Astrocyte (in vitro differentiated cells and primary cell): Measurements from ENCODE around the gene PSG7. TPM values are rescaled to one million over a fixed set of nuclear protein-coding genes. Genes with fewer than 3 reads are reported as not detected.
"Not testable (repeated sequence)": the region's sequence is repeated elsewhere in the genome, so short reads cannot be mapped to it uniquely, and the experiment has no call there.

Experiments used
- DNase-seq: peaks from one replicate; pipeline ENCODE4 v3.0.0-alpha.2; 2010; ENCODE audit warnings: low read depth
- FAIRE-seq: peaks from 2 replicates; lab custom pipeline; 2011; peaks lifted over from hg19 to GRCh38; lab: Jason Lieb, UNC
- H2AFZ ChIP-seq: 2 replicates; pipeline ENCODE4 v1.6.0; 2012; ENCODE audit warnings: low read depth, low read length, inconsistent platforms
- H3K27ac ChIP-seq: 2 replicates; pipeline ENCODE4 v1.5.1; 2011; ENCODE audit warnings: low read depth, low read length, inconsistent platforms
- H3K27me3 ChIP-seq: 2 replicates; pipeline ENCODE4 v1.6.0; 2011; ENCODE audit warnings: low read length, inconsistent platforms; ENCODE audit not compliant: insufficient read depth
- H3K36me3 ChIP-seq: 2 replicates; pipeline ENCODE4 v1.5.1; 2011; ENCODE audit warnings: low read length, inconsistent platforms; ENCODE audit not compliant: insufficient read depth
- H3K4me1 ChIP-seq: 2 replicates; pipeline ENCODE4 v1.5.1; 2011; ENCODE audit warnings: low read length, inconsistent platforms; ENCODE audit not compliant: insufficient read depth
- H3K4me2 ChIP-seq: 2 replicates; pipeline ENCODE4 v1.6.0; 2012; ENCODE audit warnings: low read length, inconsistent platforms
- H3K4me3 ChIP-seq: 2 replicates; pipeline ENCODE4 v1.5.1; 2011; ENCODE audit warnings: low read depth, mild to moderate bottlenecking, low read length, inconsistent platforms; ENCODE audit not compliant: insufficient read depth
- H3K79me2 ChIP-seq: 2 replicates; pipeline ENCODE4 v1.6.0; 2012; ENCODE audit warnings: mild to moderate bottlenecking, low read length, inconsistent platforms; ENCODE audit not compliant: insufficient read depth
- H3K9ac ChIP-seq: 2 replicates; pipeline ENCODE4 v1.6.0; 2012; ENCODE audit warnings: mild to moderate bottlenecking, low read length, inconsistent platforms
- H3K9me3 ChIP-seq: 2 replicates; pipeline ENCODE4 v1.5.1; 2012; ENCODE audit warnings: low read depth, mild to moderate bottlenecking, low read length, inconsistent platforms; ENCODE audit not compliant: insufficient read depth
- H4K20me1 ChIP-seq: 2 replicates; pipeline ENCODE4 v1.6.0; 2012; ENCODE audit warnings: low read length, inconsistent platforms; ENCODE audit not compliant: insufficient read depth
- H3K27ac Mint-ChIP-seq: one replicate; pipeline ENCODE4 v1.8.0; 2021; ENCODE audit warnings: mild to moderate bottlenecking, mixed read lengths; ENCODE audit not compliant: unreplicated experiment
- H3K27me3 Mint-ChIP-seq: one replicate; pipeline ENCODE4 v1.8.0; 2021; ENCODE audit warnings: low read depth, mixed read lengths; ENCODE audit not compliant: unreplicated experiment
- H3K36me3 Mint-ChIP-seq: one replicate; pipeline ENCODE4 v1.8.0; 2021; ENCODE audit warnings: low read depth, mixed read lengths; ENCODE audit not compliant: unreplicated experiment
- H3K4me1 Mint-ChIP-seq: one replicate; pipeline ENCODE4 v1.8.0; 2021; ENCODE audit warnings: low read depth, mixed read lengths; ENCODE audit not compliant: unreplicated experiment
- H3K4me3 Mint-ChIP-seq: one replicate; pipeline ENCODE4 v1.8.0; 2021; ENCODE audit warnings: mild to moderate bottlenecking, moderate library complexity, mixed read lengths; ENCODE audit not compliant: unreplicated experiment
- H3K9me3 Mint-ChIP-seq: one replicate; pipeline ENCODE4 v1.8.0; 2021; ENCODE audit warnings: mild to moderate bottlenecking, mixed read lengths; ENCODE audit not compliant: unreplicated experiment
- total RNA-seq: library from RNA; stranded (reverse); gene quantifications from 2 replicates; pipeline ENCODE4 v1.2.1, GENCODE V29; 2021

PSG7 gene
- total RNA-seq, 1 donor from 2014 or later = not detected

DNA sequence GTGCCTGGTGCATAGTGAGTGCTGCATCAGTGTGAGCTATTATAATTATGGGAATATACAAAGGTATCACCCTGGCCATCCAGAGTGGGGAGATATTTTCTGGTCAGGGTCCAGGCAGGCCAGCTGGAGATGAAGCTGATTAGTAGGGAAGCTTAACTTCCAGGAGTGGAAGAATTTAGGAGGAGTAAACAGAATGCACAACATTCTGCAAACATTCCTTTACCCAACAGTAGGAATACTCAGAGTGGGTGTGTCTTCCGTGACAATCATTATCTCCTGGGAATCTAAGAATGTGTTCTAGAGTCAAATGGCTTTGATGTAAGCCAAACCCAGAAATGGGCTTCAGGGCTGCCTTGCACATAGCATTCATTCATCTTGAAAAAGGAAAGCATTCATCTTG lies 38.4 kb downstream of the PSG7 start:
- not testable (repeated sequence) for H3K27ac Mint-ChIP-seq, H3K9ac ChIP-seq, H3K4me3 ChIP-seq, H3K27ac ChIP-seq, H3K4me2 ChIP-seq, H3K27me3 ChIP-seq, H3K36me3 Mint-ChIP-seq, H3K4me1 Mint-ChIP-seq, H3K9me3 ChIP-seq, H2AFZ ChIP-seq, FAIRE-seq, H3K36me3 ChIP-seq, H4K20me1 ChIP-seq, H3K79me2 ChIP-seq, H3K4me3 Mint-ChIP-seq, H3K27me3 Mint-ChIP-seq, H3K9me3 Mint-ChIP-seq, H3K4me1 ChIP-seq
- DNase-seq = peak; percentile 16

DNA sequence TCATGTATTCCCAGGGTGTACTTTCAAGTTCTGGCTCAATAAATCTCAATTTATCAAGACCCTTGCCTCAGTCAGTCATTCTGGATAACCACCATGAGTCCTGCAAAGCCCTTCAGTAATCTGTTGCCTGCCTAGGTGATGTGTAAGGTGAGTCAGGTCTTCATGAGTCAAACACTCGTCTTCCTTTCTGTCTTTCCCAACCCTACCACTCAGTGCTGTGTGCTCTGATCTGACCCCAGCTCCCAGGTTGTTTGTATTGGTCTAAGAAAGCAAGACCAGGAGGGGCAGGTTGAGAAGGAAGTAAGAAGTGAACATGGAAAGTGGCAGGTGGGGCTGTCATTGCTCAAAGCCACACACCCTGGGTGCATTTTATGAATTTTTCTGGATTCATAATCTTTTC lies 39.3 kb downstream of the PSG7 start:
- not testable (repeated sequence) for H3K27me3 ChIP-seq, H3K36me3 Mint-ChIP-seq, H2AFZ ChIP-seq, H3K9me3 ChIP-seq, DNase-seq, H3K4me3 Mint-ChIP-seq, H3K4me3 ChIP-seq, H3K4me1 Mint-ChIP-seq, H3K27ac Mint-ChIP-seq, H3K9ac ChIP-seq, H3K27ac ChIP-seq, H3K9me3 Mint-ChIP-seq, H4K20me1 ChIP-seq, H3K79me2 ChIP-seq, H3K27me3 Mint-ChIP-seq, H3K36me3 ChIP-seq, FAIRE-seq, H3K4me2 ChIP-seq, H3K4me1 ChIP-seq

DNA sequence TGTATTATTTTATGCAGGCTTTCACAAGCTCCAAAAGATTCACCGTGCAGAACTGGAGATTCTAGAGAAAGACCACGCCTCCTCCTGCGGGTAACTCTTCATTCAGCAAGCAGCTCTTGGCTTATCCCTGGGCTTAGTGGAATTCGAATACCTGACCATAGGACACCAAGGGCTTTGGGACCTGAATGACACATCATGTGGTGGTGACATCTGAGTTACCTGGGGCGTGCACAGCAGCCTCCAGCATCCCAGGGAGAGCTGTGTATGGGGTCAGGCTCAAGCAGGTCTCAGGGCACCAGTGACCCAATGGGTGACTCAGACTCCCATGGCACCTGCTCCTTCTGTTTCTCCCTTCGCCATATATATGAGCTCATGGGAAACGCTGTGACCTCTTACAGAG lies 46.6 kb downstream of the PSG7 start:
- DNase-seq, H3K27ac Mint-ChIP-seq, FAIRE-seq, H3K4me1 ChIP-seq, H3K4me1 Mint-ChIP-seq, H3K9ac ChIP-seq, H3K27ac ChIP-seq, H3K36me3 ChIP-seq, H3K36me3 Mint-ChIP-seq, H3K9me3 Mint-ChIP-seq, H3K27me3 Mint-ChIP-seq, H4K20me1 ChIP-seq, H3K4me3 Mint-ChIP-seq, H3K9me3 ChIP-seq, H3K79me2 ChIP-seq, H3K4me3 ChIP-seq, H3K4me2 ChIP-seq, H2AFZ ChIP-seq, H3K27me3 ChIP-seq: not testable (repeated sequence)

DNA sequence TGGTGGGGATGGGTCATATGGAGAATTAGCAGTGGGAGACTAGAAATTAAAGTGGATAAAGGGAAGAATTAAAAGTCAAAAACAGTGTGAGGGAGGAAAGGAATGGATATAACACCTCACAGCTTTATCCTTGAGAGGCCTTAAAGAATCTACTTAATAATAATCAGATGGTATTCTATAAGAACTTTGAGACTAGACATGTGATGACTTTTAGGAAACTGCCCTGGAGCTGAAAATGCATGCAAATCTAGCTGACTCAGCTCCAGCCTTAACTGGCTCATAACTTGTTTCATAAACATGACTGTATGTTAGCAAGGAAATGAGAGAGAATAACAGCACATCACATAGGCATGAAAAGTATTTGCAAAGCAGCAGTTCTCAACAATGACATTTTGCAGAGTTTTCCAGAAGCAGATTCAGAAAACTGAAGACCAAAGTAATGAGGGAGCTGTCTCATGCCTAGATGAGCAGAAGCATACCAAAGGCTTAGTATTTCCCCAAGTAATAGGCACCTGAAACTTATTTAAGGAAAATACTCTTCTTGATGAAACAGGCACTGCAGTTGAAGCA lies 49.0 kb downstream of the PSG7 start:
- H3K9me3 ChIP-seq, H4K20me1 ChIP-seq, H3K4me1 ChIP-seq, H3K79me2 ChIP-seq, H3K27me3 Mint-ChIP-seq, H3K4me3 Mint-ChIP-seq, H3K9ac ChIP-seq, H3K27ac Mint-ChIP-seq, H3K36me3 ChIP-seq, H3K4me1 Mint-ChIP-seq, H3K27me3 ChIP-seq, H3K4me3 ChIP-seq, H2AFZ ChIP-seq, DNase-seq, H3K36me3 Mint-ChIP-seq: not testable (repeated sequence)
- H3K9me3 Mint-ChIP-seq = peaks cover 11% of the 10 kb centered on the region
- peak; percentile 5 for FAIRE-seq
- H3K27ac ChIP-seq = peak overlapping the region; percentile 26
- H3K4me2 ChIP-seq = peak overlapping the region; percentile 33

DNA sequence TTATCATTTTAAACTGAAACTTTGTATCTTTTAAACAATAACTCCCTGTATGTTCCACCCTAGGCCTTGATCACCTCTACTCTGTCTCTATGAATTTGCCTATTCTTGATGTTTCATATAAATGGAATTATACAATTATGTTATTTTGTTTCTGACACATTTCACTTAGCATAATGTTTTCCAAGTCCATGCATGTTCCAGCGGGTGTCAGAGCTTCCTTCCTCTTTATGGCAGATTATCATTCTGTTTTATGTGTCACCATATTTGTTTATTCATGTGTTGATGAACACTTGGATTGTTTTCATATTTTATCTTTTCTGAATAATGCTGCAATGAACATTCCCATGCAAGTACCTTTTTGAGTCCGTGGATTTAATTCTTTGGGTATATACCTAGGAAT lies 54.3 kb downstream of the PSG7 start:
- not testable (repeated sequence) for FAIRE-seq
- H3K9me3 Mint-ChIP-seq = peaks cover 19% of the 10 kb centered on the region

DNA sequence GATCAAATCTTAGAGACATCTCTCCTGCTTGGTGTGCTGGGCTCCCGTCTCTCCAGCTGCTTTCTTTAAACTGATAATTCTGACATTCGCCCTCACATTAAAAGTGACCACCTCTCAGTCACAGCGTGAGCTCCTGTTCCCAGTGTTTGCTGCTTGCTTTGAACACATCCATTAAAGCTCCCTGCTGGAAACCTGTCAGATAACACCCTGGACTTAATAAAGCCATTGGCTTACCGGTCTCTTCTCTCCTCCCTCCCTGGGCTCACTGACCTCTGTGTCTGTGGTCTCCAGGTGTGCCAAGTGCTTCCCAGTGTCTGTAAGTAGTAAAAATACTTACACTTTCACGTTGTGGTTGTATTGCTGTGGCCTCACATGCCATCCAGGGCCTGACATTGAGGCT lies 55.0 kb downstream of the PSG7 start:
- peaks cover 17% of the 10 kb centered on the region for H3K9me3 Mint-ChIP-seq
- not testable (repeated sequence) for H3K4me2 ChIP-seq, H3K27me3 ChIP-seq, H3K4me3 Mint-ChIP-seq, DNase-seq, H2AFZ ChIP-seq, H3K27me3 Mint-ChIP-seq, H3K36me3 ChIP-seq, H3K4me1 ChIP-seq, H3K9me3 ChIP-seq, H4K20me1 ChIP-seq, H3K27ac ChIP-seq, H3K4me3 ChIP-seq, H3K9ac ChIP-seq, H3K27ac Mint-ChIP-seq, FAIRE-seq, H3K36me3 Mint-ChIP-seq, H3K79me2 ChIP-seq, H3K4me1 Mint-ChIP-seq

More for the DNA sequence above, 54.3 kb downstream of the PSG7 start:
- not testable (repeated sequence) for H3K36me3 Mint-ChIP-seq, H3K79me2 ChIP-seq, H2AFZ ChIP-seq, H3K4me3 Mint-ChIP-seq, DNase-seq, H3K4me1 Mint-ChIP-seq, H3K4me3 ChIP-seq, H3K27me3 ChIP-seq, H3K27me3 Mint-ChIP-seq, H3K27ac ChIP-seq, H3K9ac ChIP-seq, H3K36me3 ChIP-seq, H3K4me2 ChIP-seq, H3K27ac Mint-ChIP-seq, H4K20me1 ChIP-seq, H3K9me3 ChIP-seq, H3K4me1 ChIP-seq
